Liver (tissue), 9 donors: Measurements from ENCODE around the gene PARVB. TPM values are rescaled to one million over a fixed set of nuclear protein-coding genes. Genes with fewer than 3 reads are reported as not detected.
A peak's percentile ranks its signal among the peaks of the same experiment; 100 is the strongest.

Source experiments
- DNase-seq: peaks from one replicate; pipeline ENCODE4 v3.0.0-alpha.2; 2017; ENCODE audit warnings: low spot score
- H3K27ac ChIP-seq, 2 donors: one replicate each; pipeline ENCODE4 v1.7.0; 2013; ENCODE audit warnings: inconsistent platforms in 2 of 2, low read length in 2 of 2, control low read depth in 1 of 2, low read depth in 1 of 2, mild to moderate bottlenecking in 1 of 2
- H3K27me3 ChIP-seq, 4 donors: one replicate each; pipeline versions ENCODE4 v1.6.1 to v1.7.0; 2013; ENCODE audit warnings: low read length in 3 of 4, inconsistent platforms in 1 of 4, mild to moderate bottlenecking in 1 of 4, moderate library complexity in 1 of 4; ENCODE audit not compliant: control insufficient read depth in 4 of 4, insufficient read depth in 4 of 4
- H3K36me3 ChIP-seq, 4 donors: one replicate each; pipeline versions ENCODE4 v1.6.1 to v1.7.0; 2013; ENCODE audit warnings: low read length in 3 of 4, mild to moderate bottlenecking in 3 of 4, low read depth in 1 of 4, moderate library complexity in 1 of 4; ENCODE audit not compliant: control insufficient read depth in 4 of 4, insufficient read depth in 3 of 4
- H3K4me1 ChIP-seq, 4 donors: one replicate each; pipeline versions ENCODE4 v1.6.1 to v1.7.0; 2013; ENCODE audit warnings: low read length in 3 of 4, mild to moderate bottlenecking in 3 of 4, moderate library complexity in 1 of 4; ENCODE audit not compliant: control insufficient read depth in 4 of 4, insufficient read depth in 4 of 4
- H3K4me3 ChIP-seq, 3 donors: one replicate each; pipeline versions ENCODE4 v1.6.1 to v1.7.0; 2013; ENCODE audit warnings: low read length in 3 of 3, control low read depth in 1 of 3, low read depth in 1 of 3, mild to moderate bottlenecking in 1 of 3
- H3K9ac ChIP-seq, 2 donors: one replicate each; pipeline ENCODE4 v1.7.0; 2013; ENCODE audit warnings: low read length in 2 of 2, mild to moderate bottlenecking in 2 of 2, moderate library complexity in 2 of 2, control low read depth in 1 of 2, low read depth in 1 of 2
- H3K9me3 ChIP-seq, 4 donors: one replicate each; pipeline versions ENCODE4 v1.6.1 to v1.7.0; 2013; ENCODE audit warnings: low read length in 3 of 4; ENCODE audit not compliant: control insufficient read depth in 4 of 4
- EGR1 ChIP-seq, 2 donors: IDR thresholded peaks; 2 replicates each; pipeline ENCODE4 v1.6.1; 2016 to 2018; ENCODE audit warnings: antibody characterized with exemption in 2 of 2, low read depth in 2 of 2
- FOXA1 ChIP-seq: IDR thresholded peaks from 2 replicates; pipeline ENCODE4 v1.6.1; 2016; ENCODE audit warnings: antibody characterized with exemption
- FOXA2 ChIP-seq: IDR thresholded peaks from 2 replicates; pipeline ENCODE4 v1.6.1; 2016; ENCODE audit warnings: antibody characterized with exemption
- GABPA ChIP-seq, 2 donors: IDR thresholded peaks in 1 of 2; conservative IDR thresholded peaks in 1 of 2; 2 replicates each; pipeline ENCODE4 v1.6.1; 2016; ENCODE audit warnings: antibody characterized with exemption in 2 of 2, mild to moderate bottlenecking in 1 of 2, moderate library complexity in 1 of 2
- HNF4A ChIP-seq, 2 donors: conservative IDR thresholded peaks; 2 replicates each; pipeline ENCODE4 v1.6.1; 2016; ENCODE audit warnings: antibody characterized with exemption in 2 of 2, mild to moderate bottlenecking in 2 of 2
- JUND ChIP-seq, 2 donors: IDR thresholded peaks; 2 replicates each; pipeline ENCODE4 v1.6.1; 2016; ENCODE audit warnings: antibody characterized with exemption in 2 of 2
- MAX ChIP-seq: IDR thresholded peaks from 2 replicates; pipeline ENCODE4 v1.6.1; 2016; ENCODE audit warnings: antibody characterized with exemption
- NR2F2 ChIP-seq: IDR thresholded peaks from 2 replicates; pipeline ENCODE4 v1.6.1; 2016; ENCODE audit warnings: antibody characterized with exemption
- RAD21 ChIP-seq, 2 donors: IDR thresholded peaks; 2 replicates each; pipeline ENCODE4 v1.6.1; 2016; ENCODE audit warnings: antibody characterized with exemption in 2 of 2, mild to moderate bottlenecking in 2 of 2
- RXRA ChIP-seq, 2 donors: IDR thresholded peaks; 2 replicates each; pipeline ENCODE4 v1.6.1; 2017 to 2018; ENCODE audit warnings: antibody characterized with exemption in 2 of 2, mild to moderate bottlenecking in 1 of 2
- SP1 ChIP-seq: IDR thresholded peaks from 2 replicates; pipeline ENCODE4 v1.6.1; 2018; ENCODE audit warnings: antibody characterized with exemption, mild to moderate bottlenecking
- TAF1 ChIP-seq: conservative IDR thresholded peaks from 2 replicates; pipeline ENCODE4 v1.6.1; 2016; ENCODE audit warnings: antibody characterized with exemption, mild to moderate bottlenecking
- YY1 ChIP-seq: IDR thresholded peaks from 2 replicates; pipeline ENCODE4 v1.6.1; 2016; ENCODE audit warnings: antibody characterized with exemption, mild to moderate bottlenecking
- ZBTB33 ChIP-seq: IDR thresholded peaks from 2 replicates; pipeline ENCODE4 v1.6.1; 2016; ENCODE audit warnings: antibody characterized with exemption
- WGBS: extraction: QIAGEN DNeasy Blood & Tissue Kit; methylation state at CpG from one replicate; pipeline ENCODE4 v1.1.7; 2013; 5-methylcytosine and 5-hydroxymethylcytosine counted together
- polyA plus RNA-seq, 2 donors: library from polyadenylated mRNA; stranded (reverse) in 1 of 2; unstranded in 1 of 2; fragments of 200-250 nt in 1 of 2; fragments of >200 nt in 1 of 2; fragmentation: Nextera tagmentation in 1 of 2; extraction: Ambion mirVana in 1 of 2; gene quantifications; one replicate each; pipeline versions ENCODE4 v1.2.1 to v1.2.3, GENCODE V29; 2013 to 2015
- total RNA-seq, 2 donors: library from RNA; depleted of rRNA; stranded (reverse); fragments of >200 nt; gene quantifications; one replicate each; pipeline ENCODE4 v1.2.3, GENCODE V29; 2014
- TF ChIP-seq, protein P1 (sequence below): IDR thresholded peaks from 2 replicates; pipeline ENCODE4 v1.6.1; 2016; ENCODE audit warnings: antibody characterized with exemption
- TF ChIP-seq, protein P2 (sequence below): IDR thresholded peaks from 2 replicates; pipeline ENCODE4 v1.6.1; 2016; ENCODE audit warnings: antibody characterized with exemption, mild to moderate bottlenecking
- donor health status: healthy.
- donor health status: healthy.
- donor health status: healthy.
- donor health status: healthy.
- donor health status: healthy.

Gene PARVB
- total and polyA plus RNA-seq, 4 donors: 3.2 to 55.5 (median 17.7) TPM

GRCh38 chr22:44026066-44026629, 2.0 kb downstream of the PARVB start:
- Histone ChIP-seq H3K27ac (peak overlapping the region; percentile 89 to 91), H3K4me1 (peaks cover 7 to 17% (median 11%) of the 10 kb centered on the region in 4 donors), H3K27me3 (no peaks in the 10 kb centered on the region), H3K4me3 (no peak overlapping the region), H3K36me3 (no peaks in the 10 kb centered on the region), H3K9ac (peak overlapping the region in 1 of 2 donors; percentile 48), H3K9me3 (no peaks in the 10 kb centered on the region)
- WGBS: 74% methylated on average over 17 of the region's 17 CpGs
- TF ChIP-seq RAD21 (IDR thresholded peaks at IDR 0.05) (no peak), ZBTB33 (no peak), EGR1 (IDR thresholded peaks at IDR 0.05; ENCODE audit: low read depth in 2 of 2) (no peak), YY1 (no peak), RXRA (IDR thresholded peaks at IDR 0.05) (no peak), TAF1 (no peak), FOXA1 (no peak), MAX (no peak), SP1 (no peak), NR2F2 (no peak), FOXA2 (no peak)
- TF ChIP-seq, protein P1, sequence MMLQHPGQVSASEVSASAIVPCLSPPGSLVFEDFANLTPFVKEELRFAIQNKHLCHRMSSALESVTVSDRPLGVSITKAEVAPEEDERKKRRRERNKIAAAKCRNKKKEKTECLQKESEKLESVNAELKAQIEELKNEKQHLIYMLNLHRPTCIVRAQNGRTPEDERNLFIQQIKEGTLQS: no peak
- TF ChIP-seq, protein P2, sequence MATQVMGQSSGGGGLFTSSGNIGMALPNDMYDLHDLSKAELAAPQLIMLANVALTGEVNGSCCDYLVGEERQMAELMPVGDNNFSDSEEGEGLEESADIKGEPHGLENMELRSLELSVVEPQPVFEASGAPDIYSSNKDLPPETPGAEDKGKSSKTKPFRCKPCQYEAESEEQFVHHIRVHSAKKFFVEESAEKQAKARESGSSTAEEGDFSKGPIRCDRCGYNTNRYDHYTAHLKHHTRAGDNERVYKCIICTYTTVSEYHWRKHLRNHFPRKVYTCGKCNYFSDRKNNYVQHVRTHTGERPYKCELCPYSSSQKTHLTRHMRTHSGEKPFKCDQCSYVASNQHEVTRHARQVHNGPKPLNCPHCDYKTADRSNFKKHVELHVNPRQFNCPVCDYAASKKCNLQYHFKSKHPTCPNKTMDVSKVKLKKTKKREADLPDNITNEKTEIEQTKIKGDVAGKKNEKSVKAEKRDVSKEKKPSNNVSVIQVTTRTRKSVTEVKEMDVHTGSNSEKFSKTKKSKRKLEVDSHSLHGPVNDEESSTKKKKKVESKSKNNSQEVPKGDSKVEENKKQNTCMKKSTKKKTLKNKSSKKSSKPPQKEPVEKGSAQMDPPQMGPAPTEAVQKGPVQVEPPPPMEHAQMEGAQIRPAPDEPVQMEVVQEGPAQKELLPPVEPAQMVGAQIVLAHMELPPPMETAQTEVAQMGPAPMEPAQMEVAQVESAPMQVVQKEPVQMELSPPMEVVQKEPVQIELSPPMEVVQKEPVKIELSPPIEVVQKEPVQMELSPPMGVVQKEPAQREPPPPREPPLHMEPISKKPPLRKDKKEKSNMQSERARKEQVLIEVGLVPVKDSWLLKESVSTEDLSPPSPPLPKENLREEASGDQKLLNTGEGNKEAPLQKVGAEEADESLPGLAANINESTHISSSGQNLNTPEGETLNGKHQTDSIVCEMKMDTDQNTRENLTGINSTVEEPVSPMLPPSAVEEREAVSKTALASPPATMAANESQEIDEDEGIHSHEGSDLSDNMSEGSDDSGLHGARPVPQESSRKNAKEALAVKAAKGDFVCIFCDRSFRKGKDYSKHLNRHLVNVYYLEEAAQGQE: no peak
- DNase-seq: no peak

DNA sequence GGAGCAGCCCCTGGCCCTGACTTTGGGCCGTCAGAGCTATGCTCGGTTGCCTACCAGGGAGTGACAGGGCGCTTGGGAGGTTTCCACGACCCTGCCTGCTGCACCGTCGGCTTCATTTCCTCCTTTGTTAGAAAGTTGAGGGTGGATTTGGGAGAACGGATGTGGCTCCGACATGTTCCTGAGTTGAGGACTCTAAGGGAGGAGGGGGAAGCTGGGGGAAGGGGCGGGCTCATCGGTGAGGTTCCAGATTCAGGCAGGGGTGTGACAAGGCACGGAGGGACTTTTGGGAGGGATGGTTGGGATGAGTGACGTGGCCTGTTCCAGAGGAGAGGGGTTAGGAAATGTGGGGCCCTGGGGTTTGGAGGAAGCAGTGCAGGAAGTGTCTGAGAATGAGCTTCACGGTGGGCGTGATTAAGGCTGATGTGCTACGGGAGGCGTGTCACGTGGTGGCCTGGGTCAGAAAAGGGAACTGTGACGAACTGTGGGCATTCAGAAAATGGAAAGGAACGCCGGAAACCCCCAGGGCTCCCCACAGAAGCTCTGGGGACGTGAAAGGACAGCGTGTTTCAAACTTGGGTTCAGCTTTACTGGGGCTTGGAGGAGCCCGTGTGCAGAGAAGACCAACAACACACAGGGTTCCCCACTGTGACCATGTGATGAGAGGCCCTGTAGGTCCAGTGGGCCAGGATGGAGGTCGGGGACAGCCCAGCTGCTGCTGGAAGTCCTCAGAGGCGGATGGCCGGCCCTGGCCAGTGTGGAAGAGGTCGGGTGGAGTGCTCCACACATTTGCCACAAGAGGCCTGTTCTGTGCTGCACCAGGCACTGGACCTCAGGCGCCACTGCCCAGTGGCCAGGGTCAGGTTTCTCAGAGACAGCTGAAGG, 2.8 kb downstream of the PARVB start:
- DNase-seq: peak; percentile 54
- Histone ChIP-seq H3K4me1 (peaks cover 7 to 17% (median 11%) of the 10 kb centered on the region in 4 donors), H3K9ac (peak overlapping the region in 1 of 2 donors; percentile 20), H3K9me3 (no peaks in the 10 kb centered on the region), H3K36me3 (no peaks in the 10 kb centered on the region), H3K27me3 (no peaks in the 10 kb centered on the region), H3K4me3 (no peak overlapping the region), H3K27ac (peak overlapping the region; percentile 89 to 91)
- WGBS: 68% methylated on average over 28 of the region's 28 CpGs
- peak; percentile 26 for TF ChIP-seq YY1
- no peak for TF ChIP-seq NR2F2
- no peak for TF ChIP-seq JUND (IDR thresholded peaks at IDR 0.05)
- no peak for TF ChIP-seq FOXA2
- no peak for TF ChIP-seq GABPA (IDR thresholded peaks at IDR 0.05 in 1 of 2, conservative IDR thresholded peaks at IDR 0.05 in 1 of 2)
- no peak for TF ChIP-seq HNF4A (conservative IDR thresholded peaks at IDR 0.05)
- TF ChIP-seq TAF1: no peak
- peak in 1 of 2 donors; percentile 5 for TF ChIP-seq RXRA (IDR thresholded peaks at IDR 0.05)
- TF ChIP-seq FOXA1: no peak
- TF ChIP-seq, protein P1: no peak
- no peak for TF ChIP-seq EGR1 (IDR thresholded peaks at IDR 0.05; ENCODE audit: low read depth in 2 of 2)
- no peak for TF ChIP-seq ZBTB33
- no peak for TF ChIP-seq RAD21 (IDR thresholded peaks at IDR 0.05)
- TF ChIP-seq, protein P2: no peak
- TF ChIP-seq MAX: peak; percentile 44
